GM12878 (cell line): ENCODE results near the gene FOXJ1. TPM values are rescaled to one million over a fixed set of nuclear protein-coding genes. Genes with fewer than 3 reads are reported as not detected.

Source experiments
- ATAC-seq: fragments of 200-7000 bp; cut with Tn5 transposase; 3 replicates; pipeline ENCODE4 v1.9.1; 2020; ENCODE audit warnings: mild to moderate bottlenecking, moderate library complexity
- BruUV-seq: library from RNA; stranded (reverse); fragments of 400-500 nt; replicated peaks from 2 replicates; lab custom pipeline; 2021; lab: Mats Ljungman, UMichigan
- CTCF ChIA-PET: fragments of 300-600 bp; sonication (Branson Sonifier 250); formaldehyde crosslinking; extraction: SDS; loops from one replicate; lab custom pipeline; 2021; ENCODE audit warnings: inconsistent platforms; lab: Yijun Ruan, JAX
- POLR2A ChIA-PET: fragments of 350-600 bp; formaldehyde crosslinking; extraction: SDS; loops from one replicate; lab custom pipeline; 2021; ENCODE audit warnings: inconsistent platforms; lab: Charles Lee
- RAD21 ChIA-PET: fragments of 300-600 bp; sonication (Branson Sonifier 250); formaldehyde crosslinking; loops from one replicate; lab custom pipeline; 2023; ENCODE audit warnings: antibody characterized with exemption; ENCODE audit not compliant: unreplicated experiment; lab: Charles Lee
- SMC1A ChIA-PET: fragments of 300-600 bp; sonication (Branson Sonifier 250); formaldehyde crosslinking; loops from one replicate; lab custom pipeline; 2023; ENCODE audit not compliant: unreplicated experiment, uncharacterized antibody; lab: Charles Lee
- DNase-seq: peaks from one replicate; pipeline ENCODE4 v3.0.0-alpha.2; 2011; ENCODE audit warnings: low read depth, low spot score
- FAIRE-seq: peaks from 3 replicates; lab custom pipeline; 2011; peaks lifted over from hg19 to GRCh38; lab: Jason Lieb, UNC
- H2AFZ ChIP-seq: 2 replicates; pipeline ENCODE4 v1.6.0; 2011; ENCODE audit warnings: low read depth, low read length, control low read depth; ENCODE audit not compliant: control insufficient read depth
- H3K27ac ChIP-seq: 2 replicates; pipeline ENCODE4 v1.5.1; 2011; ENCODE audit warnings: control low read depth; ENCODE audit not compliant: control insufficient read depth, insufficient read depth
- H3K27me3 ChIP-seq, 2 experiments: replicated peaks in 1 of 2; 2 replicates each; pipeline versions ENCODE4 v1.6.0 to v1.6.1; 2011; ENCODE audit warnings: low read length in 1 of 2; ENCODE audit not compliant: control insufficient read depth in 2 of 2, insufficient read depth in 2 of 2
- H3K36me3 ChIP-seq, 2 experiments: 2 replicates each; pipeline ENCODE4 v1.5.1; 2011; ENCODE audit warnings: low read length in 1 of 2; ENCODE audit not compliant: control insufficient read depth in 2 of 2, insufficient read depth in 2 of 2
- H3K4me1 ChIP-seq: 2 replicates; pipeline ENCODE4 v1.6.1; 2011; ENCODE audit warnings: mild to moderate bottlenecking, low read length, moderate library complexity, mixed read lengths; ENCODE audit not compliant: control insufficient read depth, insufficient read depth
- H3K4me2 ChIP-seq: 2 replicates; pipeline ENCODE4 v1.6.0; 2011; ENCODE audit warnings: control low read depth; ENCODE audit not compliant: control insufficient read depth, insufficient read depth
- H3K4me3 ChIP-seq: fragments of 200-600 bp; sonication (generic); 2 replicates; pipeline ENCODE4 v1.5.1; 2016
- H3K79me2 ChIP-seq: 2 replicates; pipeline ENCODE4 v1.6.0; 2011; ENCODE audit warnings: low read length; ENCODE audit not compliant: control insufficient read depth, insufficient read depth
- H3K9ac ChIP-seq: 2 replicates; pipeline ENCODE4 v1.8.0; 2011; ENCODE audit warnings: low read length, control low read depth, mixed read lengths; ENCODE audit not compliant: control insufficient read depth, insufficient read depth
- H3K9me3 ChIP-seq: replicated peaks from 3 replicates; pipeline ENCODE4 v1.5.1; 2011; ENCODE audit warnings: mild to moderate bottlenecking, low read length; ENCODE audit not compliant: control insufficient read depth, insufficient read depth
- H4K20me1 ChIP-seq: 2 replicates; pipeline ENCODE4 v1.6.0; 2011; ENCODE audit not compliant: control insufficient read depth, insufficient read depth
- BCL3 ChIP-seq: IDR thresholded peaks from 2 replicates; pipeline ENCODE4 v1.6.1; 2011; ENCODE audit warnings: borderline replicate concordance, low read depth, mild to moderate bottlenecking, moderate library complexity, low read length; ENCODE audit not compliant: insufficient read depth, poor library complexity, severe bottlenecking
- SPI1 ChIP-seq: IDR thresholded peaks from 2 replicates; pipeline ENCODE4 v1.6.1; 2011; ENCODE audit warnings: low read depth, mild to moderate bottlenecking, low read length, moderate library complexity, borderline replicate concordance; ENCODE audit not compliant: insufficient read depth
- WGBS: methylation state at CpG from one replicate; pipeline ENCODE4 v1.1.6; 2016; ENCODE audit warnings: low lambda C conversion rate; ENCODE audit not compliant: insufficient replicate concordance, insufficient coverage; ENCODE audit errors: missing lambda C conversion rate; 5-methylcytosine and 5-hydroxymethylcytosine counted together
- in situ Hi-C: fragments of 300-500 bp; cut with MboI; formaldehyde crosslinking; loops from 9 replicates; pipeline ENCODE4 v1.14.3; 2018; ENCODE audit warnings: mixed read lengths
- intact Hi-C: fragments of 100-400 bp; cut with micrococcal nuclease; formaldehyde crosslinking; loops from one replicate; pipeline ENCODE4 v1.14.2; 2022; ENCODE audit not compliant: unreplicated experiment
- polyA plus RNA-seq, 11 experiments: library from polyadenylated mRNA; depleted of rRNA in 4 of 11; unstranded in 6 of 11; stranded (reverse) in 5 of 11; fragments of >200 nt; fragmentation: Nextera tagmentation in 4 of 11; fragmentation: Illumina TruSeq in 1 of 11; extraction: Ambion mirVana in 4 of 11; extraction: Trizol in 1 of 11; gene quantifications; 1 replicate in 1 of 11; 2 replicates in 10 of 11; pipeline versions ENCODE4 v1.2.1 to v1.2.3, GENCODE V29; 2011 to 2016; ENCODE audit warnings: inconsistent platforms in 2 of 11, missing spikeins in 2 of 11, low read depth in 1 of 11
- total RNA-seq, 4 experiments: library from RNA; depleted of rRNA in 3 of 4; stranded (reverse); fragments of >200 nt in 3 of 4; fragmentation: Illumina TruSeq in 1 of 4; extraction: Trizol in 1 of 4; gene quantifications; 2 replicates each; pipeline versions ENCODE4 v1.2.1 to v1.2.3, GENCODE V29; 2013 to 2021

Gene FOXJ1
- total and polyA plus RNA-seq, 10 of the 15 experiments (the other 5 are each of a cell fraction or from before 2014, with no cell fraction given): not detected

GRCh38 chr17:76092526-76093413, 48.3 kb downstream of the FOXJ1 start:
- no peak overlapping the region for H3K27ac ChIP-seq
- H4K20me1 ChIP-seq: no peaks in the 10 kb centered on the region
- DNase-seq (no peak), ATAC-seq (no peak), FAIRE-seq (no peak)
- no peak overlapping the region for H3K4me2 ChIP-seq
- SMC1A ChIA-PET: no interaction called here
- peaks cover 11 to 26% of the 10 kb centered on the region in 2 experiments; a peak in 3 of 4 replicates for H3K36me3 ChIP-seq
- H3K27me3 ChIP-seq: no peaks in the 10 kb centered on the region
- intact Hi-C loops (no loop called here), in situ Hi-C loops (no loop called here)
- no peak overlapping the region for H2AFZ ChIP-seq
- CTCF ChIA-PET: no interaction called here
- H3K4me3 ChIP-seq: no peak overlapping the region
- H3K9me3 ChIP-seq: no peaks in the 10 kb centered on the region
- BruUV-seq: no TSS peak
- TF ChIP-seq BCL3: peak; percentile 18
- no peak for TF ChIP-seq SPI1
- TF ChIP-seq, all 136 proteins: peak for 1
- H3K9ac ChIP-seq: no peak overlapping the region
- no peaks in the 10 kb centered on the region for H3K79me2 ChIP-seq
- H3K4me1 ChIP-seq: no peaks in the 10 kb centered on the region
- ChIA-PET RAD21 (no interaction called here), POLR2A (interaction anchor here (0.6 kb wide), 1 partner anchor 17 kb away, joined by 3 read pairs; no protein-coding TSS in a partner anchor)
- 83% methylated on average over 20 of the region's 20 CpGs for WGBS
